Neural cell (in vitro differentiated cells): ENCODE measurements around the gene CACNA1C. TPM values are rescaled to one million over a fixed set of nuclear protein-coding genes. Genes with fewer than 3 reads are reported as not detected.

Source experiments
- H2AFZ ChIP-seq: fragments of 200-600, 300-800 bp; sonication (generic), shearing (Covaris generic); 2 replicates; pipeline ENCODE4 v1.6.0; 2014; ENCODE audit warnings: low read depth, mild to moderate bottlenecking, antibody characterized with exemption, low read length, moderate library complexity
- H3F3A ChIP-seq: fragments of 200-600 bp; shearing (Covaris generic); 2 replicates; pipeline ENCODE4 v1.6.1; 2016; ENCODE audit warnings: mild to moderate bottlenecking, moderate library complexity, mixed read lengths, antibody characterized with exemption, low read length; ENCODE audit not compliant: insufficient read depth, poor library complexity, severe bottlenecking
- H3K27ac ChIP-seq: fragments of 200-600, 300-800 bp; sonication (generic), shearing (Covaris generic); 2 replicates; pipeline ENCODE4 v1.5.1; 2014; ENCODE audit warnings: mild to moderate bottlenecking, low read length, moderate library complexity
- H3K27me3 ChIP-seq: fragments of 300-800, 200-600 bp; sonication (generic), shearing (Covaris generic); 2 replicates; pipeline ENCODE4 v1.6.0; 2014; ENCODE audit warnings: mild to moderate bottlenecking, low read depth, low read length, moderate library complexity; ENCODE audit not compliant: insufficient read depth
- H3K36me3 ChIP-seq: fragments of 300-800, 200-600 bp; sonication (generic), shearing (Covaris generic); 2 replicates; pipeline ENCODE4 v1.5.1; 2014; ENCODE audit warnings: mild to moderate bottlenecking, antibody characterized with exemption, low read length, moderate library complexity; ENCODE audit not compliant: insufficient read depth
- H3K4me2 ChIP-seq: fragments of 300-800, 200-600 bp; sonication (generic), shearing (Covaris generic); 2 replicates; pipeline ENCODE4 v1.6.0; 2014; ENCODE audit warnings: mild to moderate bottlenecking, low read length
- H3K4me3 ChIP-seq: fragments of 300-800, 200-600 bp; sonication (generic), shearing (Covaris generic); 2 replicates; pipeline ENCODE4 v1.5.1; 2014; ENCODE audit warnings: mild to moderate bottlenecking, low read length, moderate library complexity
- H3K79me2 ChIP-seq: fragments of 200-600 bp; shearing (Covaris generic); replicated peaks from 2 replicates; pipeline ENCODE4 v1.6.0; 2014; ENCODE audit warnings: mild to moderate bottlenecking, low read length, moderate library complexity; ENCODE audit not compliant: insufficient read depth
- H3K9ac ChIP-seq: fragments of 300-800, 200-600 bp; sonication (generic), shearing (Covaris generic); 2 replicates; pipeline ENCODE4 v1.6.1; 2016; ENCODE audit warnings: mild to moderate bottlenecking, low read length, mixed read lengths
- H3K9me2 ChIP-seq: fragments of 200-600 bp; shearing (Covaris generic); 2 replicates; pipeline ENCODE4 v1.6.1; 2016; ENCODE audit warnings: mild to moderate bottlenecking, low read length, mixed read lengths; ENCODE audit not compliant: insufficient read depth
- H3K9me3 ChIP-seq: fragments of 200-600, 300-800 bp; sonication (generic), shearing (Covaris generic); 2 replicates; pipeline ENCODE4 v1.6.1; 2016; ENCODE audit warnings: mild to moderate bottlenecking, mixed run types, low read length, moderate library complexity, mixed read lengths
- H4K20me1 ChIP-seq: fragments of 200-600 bp; shearing (Covaris generic); 2 replicates; pipeline ENCODE4 v1.6.1; 2016; ENCODE audit warnings: mild to moderate bottlenecking, mixed run types; ENCODE audit not compliant: insufficient read depth
- EP300 ChIP-seq: fragments of 450-650 bp; conservative IDR thresholded peaks from 2 replicates; pipeline ENCODE4 v1.6.1; 2014; ENCODE audit warnings: antibody characterized with exemption, mild to moderate bottlenecking, moderate library complexity; ENCODE audit not compliant: poor library complexity, severe bottlenecking
- EZH2 ChIP-seq: fragments of 200-600, 300-800 bp; shearing (Covaris generic), sonication (generic); IDR thresholded peaks from 2 replicates; pipeline ENCODE4 v1.6.1; 2014; ENCODE audit warnings: antibody characterized with exemption, low read length, borderline replicate concordance, mild to moderate bottlenecking; ENCODE audit not compliant: insufficient read depth, poor library complexity, severe bottlenecking
- MXI1 ChIP-seq: fragments of 450-650 bp; conservative IDR thresholded peaks from 2 replicates; pipeline ENCODE4 v1.6.1; 2014; ENCODE audit warnings: antibody characterized with exemption, mild to moderate bottlenecking; ENCODE audit not compliant: poor library complexity, severe bottlenecking
- POLR2AphosphoS5 ChIP-seq: IDR thresholded peaks from 2 replicates; pipeline ENCODE4 v1.6.1; 2012
- RAD21 ChIP-seq: fragments of 450-650 bp; conservative IDR thresholded peaks from 2 replicates; pipeline ENCODE4 v1.6.1; 2014; ENCODE audit warnings: antibody characterized with exemption, mild to moderate bottlenecking, moderate library complexity
- SMC3 ChIP-seq: fragments of 450-650 bp; conservative IDR thresholded peaks from 2 replicates; pipeline ENCODE4 v1.6.1; 2014; ENCODE audit warnings: antibody characterized with exemption, mild to moderate bottlenecking, moderate library complexity; ENCODE audit not compliant: poor library complexity
- TAF1 ChIP-seq: IDR thresholded peaks from 2 replicates; pipeline ENCODE4 v1.6.1; 2012; ENCODE audit warnings: low read depth
- polyA plus RNA-seq: library from polyadenylated mRNA; depleted of rRNA; stranded (reverse); fragments of >200 nt; gene quantifications from 2 replicates; pipeline ENCODE4 v1.2.3, GENCODE V29; 2014
- TF ChIP-seq, protein P1 (sequence below): fragments of 450-650 bp; IDR thresholded peaks from 2 replicates; pipeline ENCODE4 v1.5.1; 2014; ENCODE audit warnings: antibody characterized with exemption, mild to moderate bottlenecking, moderate library complexity; ENCODE audit not compliant: poor library complexity, severe bottlenecking
- TF ChIP-seq, protein P2 (sequence below): IDR thresholded peaks from 2 replicates; pipeline ENCODE4 v1.6.1; 2012; ENCODE audit warnings: borderline replicate concordance

The CACNA1C gene
- polyA plus RNA-seq, 1 donor from 2014 or later, result 9.7 TPM

DNA sequence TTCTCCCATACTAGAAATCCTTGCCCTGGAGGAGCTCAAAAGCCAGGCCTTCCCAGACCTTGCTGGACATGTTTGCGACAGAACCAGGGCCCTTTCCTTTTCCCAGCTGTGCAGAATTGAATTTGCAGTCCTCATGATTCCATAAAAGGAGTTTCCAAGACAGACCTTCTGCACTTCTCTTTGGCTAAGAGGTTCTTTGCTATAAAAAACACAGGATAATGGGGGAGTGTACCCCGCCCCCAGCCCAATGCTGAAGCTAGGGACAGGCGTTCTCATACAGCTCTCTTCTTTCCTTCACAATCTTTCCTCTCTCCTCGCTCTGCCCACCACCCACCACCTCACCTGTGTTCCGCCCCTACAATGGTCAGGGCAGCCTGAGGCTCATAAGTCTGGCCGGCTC lies 569.7 kb downstream of the CACNA1C start:
- TF ChIP-seq, protein P1, sequence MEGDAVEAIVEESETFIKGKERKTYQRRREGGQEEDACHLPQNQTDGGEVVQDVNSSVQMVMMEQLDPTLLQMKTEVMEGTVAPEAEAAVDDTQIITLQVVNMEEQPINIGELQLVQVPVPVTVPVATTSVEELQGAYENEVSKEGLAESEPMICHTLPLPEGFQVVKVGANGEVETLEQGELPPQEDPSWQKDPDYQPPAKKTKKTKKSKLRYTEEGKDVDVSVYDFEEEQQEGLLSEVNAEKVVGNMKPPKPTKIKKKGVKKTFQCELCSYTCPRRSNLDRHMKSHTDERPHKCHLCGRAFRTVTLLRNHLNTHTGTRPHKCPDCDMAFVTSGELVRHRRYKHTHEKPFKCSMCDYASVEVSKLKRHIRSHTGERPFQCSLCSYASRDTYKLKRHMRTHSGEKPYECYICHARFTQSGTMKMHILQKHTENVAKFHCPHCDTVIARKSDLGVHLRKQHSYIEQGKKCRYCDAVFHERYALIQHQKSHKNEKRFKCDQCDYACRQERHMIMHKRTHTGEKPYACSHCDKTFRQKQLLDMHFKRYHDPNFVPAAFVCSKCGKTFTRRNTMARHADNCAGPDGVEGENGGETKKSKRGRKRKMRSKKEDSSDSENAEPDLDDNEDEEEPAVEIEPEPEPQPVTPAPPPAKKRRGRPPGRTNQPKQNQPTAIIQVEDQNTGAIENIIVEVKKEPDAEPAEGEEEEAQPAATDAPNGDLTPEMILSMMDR, result no peak
- TF ChIP-seq MXI1, result no peak
- TF ChIP-seq RAD21, result no peak
- TF ChIP-seq EP300, result no peak
- no peak for TF ChIP-seq EZH2
- no peak for TF ChIP-seq POLR2AphosphoS5
- TF ChIP-seq TAF1, result no peak
- TF ChIP-seq, protein P2, sequence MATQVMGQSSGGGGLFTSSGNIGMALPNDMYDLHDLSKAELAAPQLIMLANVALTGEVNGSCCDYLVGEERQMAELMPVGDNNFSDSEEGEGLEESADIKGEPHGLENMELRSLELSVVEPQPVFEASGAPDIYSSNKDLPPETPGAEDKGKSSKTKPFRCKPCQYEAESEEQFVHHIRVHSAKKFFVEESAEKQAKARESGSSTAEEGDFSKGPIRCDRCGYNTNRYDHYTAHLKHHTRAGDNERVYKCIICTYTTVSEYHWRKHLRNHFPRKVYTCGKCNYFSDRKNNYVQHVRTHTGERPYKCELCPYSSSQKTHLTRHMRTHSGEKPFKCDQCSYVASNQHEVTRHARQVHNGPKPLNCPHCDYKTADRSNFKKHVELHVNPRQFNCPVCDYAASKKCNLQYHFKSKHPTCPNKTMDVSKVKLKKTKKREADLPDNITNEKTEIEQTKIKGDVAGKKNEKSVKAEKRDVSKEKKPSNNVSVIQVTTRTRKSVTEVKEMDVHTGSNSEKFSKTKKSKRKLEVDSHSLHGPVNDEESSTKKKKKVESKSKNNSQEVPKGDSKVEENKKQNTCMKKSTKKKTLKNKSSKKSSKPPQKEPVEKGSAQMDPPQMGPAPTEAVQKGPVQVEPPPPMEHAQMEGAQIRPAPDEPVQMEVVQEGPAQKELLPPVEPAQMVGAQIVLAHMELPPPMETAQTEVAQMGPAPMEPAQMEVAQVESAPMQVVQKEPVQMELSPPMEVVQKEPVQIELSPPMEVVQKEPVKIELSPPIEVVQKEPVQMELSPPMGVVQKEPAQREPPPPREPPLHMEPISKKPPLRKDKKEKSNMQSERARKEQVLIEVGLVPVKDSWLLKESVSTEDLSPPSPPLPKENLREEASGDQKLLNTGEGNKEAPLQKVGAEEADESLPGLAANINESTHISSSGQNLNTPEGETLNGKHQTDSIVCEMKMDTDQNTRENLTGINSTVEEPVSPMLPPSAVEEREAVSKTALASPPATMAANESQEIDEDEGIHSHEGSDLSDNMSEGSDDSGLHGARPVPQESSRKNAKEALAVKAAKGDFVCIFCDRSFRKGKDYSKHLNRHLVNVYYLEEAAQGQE, result no peak
- TF ChIP-seq SMC3, result no peak
- Histone ChIP-seq H3K9me3 (no peaks in the 10 kb centered on the region), H2AFZ (no peak overlapping the region), H4K20me1 (no peaks in the 10 kb centered on the region), H3K4me2 (no peak overlapping the region), H3K27ac (no peak overlapping the region), H3K36me3 (peaks cover 4% of the 10 kb centered on the region), H3K79me2 (no peaks in the 10 kb centered on the region), H3K4me3 (no peak overlapping the region), H3K9me2 (no peaks in the 10 kb centered on the region), H3K27me3 (no peaks in the 10 kb centered on the region), H3K9ac (no peak overlapping the region), H3F3A (no peaks in the 10 kb centered on the region)

DNA sequence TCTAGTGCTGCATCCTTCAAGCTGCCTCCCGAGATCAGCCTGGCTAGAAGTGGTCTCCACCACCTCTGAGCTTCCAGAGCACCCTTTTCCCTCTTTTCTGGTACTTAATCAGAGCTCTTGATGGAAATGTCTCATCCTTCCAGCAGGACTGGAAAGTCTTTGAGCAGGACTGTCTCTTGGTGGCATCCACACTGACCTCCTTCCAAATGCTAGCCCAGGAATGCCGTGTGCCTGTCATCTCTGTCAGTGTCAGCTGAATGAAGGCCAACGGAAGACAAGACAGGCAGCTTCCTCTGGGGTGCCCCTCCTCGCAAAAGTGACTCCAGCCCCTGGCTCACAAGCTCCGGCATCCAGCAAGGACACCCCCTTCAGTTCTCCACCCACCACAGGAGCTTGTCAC lies 570.7 kb downstream of the CACNA1C start:
- TF ChIP-seq MXI1 (no peak), RAD21 (no peak), TAF1 (no peak), EZH2 (no peak), EP300 (no peak), SMC3 (no peak), POLR2AphosphoS5 (no peak)
- TF ChIP-seq, protein P1, result no peak
- TF ChIP-seq, protein P2, result no peak
- Histone ChIP-seq H3K4me3 (no peak overlapping the region), H3K36me3 (peaks cover 4% of the 10 kb centered on the region), H3K9me2 (no peaks in the 10 kb centered on the region), H3F3A (no peaks in the 10 kb centered on the region), H3K79me2 (no peaks in the 10 kb centered on the region), H3K27me3 (no peaks in the 10 kb centered on the region), H3K9ac (no peak overlapping the region), H4K20me1 (no peaks in the 10 kb centered on the region), H2AFZ (no peak overlapping the region), H3K4me2 (no peak overlapping the region), H3K27ac (no peak overlapping the region), H3K9me3 (no peaks in the 10 kb centered on the region)
